HG02798 (cell line): ENCODE measurements around the gene MIS18A.
"Not testable (repeated sequence)": the region's sequence is repeated elsewhere in the genome, so short reads cannot be mapped to it uniquely, and the experiment has no call there.

Experiments used
- ATAC-seq: cut with Tn5 transposase; IDR thresholded peaks from one replicate; pipeline ENCODE4 v1.9.1; 2021; ENCODE audit warnings: mild to moderate bottlenecking; ENCODE audit not compliant: unreplicated experiment, poor library complexity

Gene MIS18A

GRCh38 chr21:32278518-32279376 lies at the start of gene MIS18A:
Gene MIS18A (minus strand): TSS chr21:32279049. CDS start chr21:32279014, 35 bp downstream.
- ATAC-seq: peak; percentile 95

- ATAC-seq: no peak
Measured at GRCh38 chr21:32328595-32328994, 49.7 kb upstream of the MIS18A start.

- ATAC-seq: no peak
Measured at GRCh38 chr21:32325706-32326105, 46.9 kb upstream of the MIS18A start.

- no peak for ATAC-seq
Measured at GRCh38 chr21:32322676-32323075, 43.8 kb upstream of the MIS18A start.

- ATAC-seq: no peak
Measured at GRCh38 chr21:32322103-32322502, 43.3 kb upstream of the MIS18A start.

GRCh38 chr21:32321480-32321879 lies 42.6 kb upstream of the MIS18A start:
- no peak for ATAC-seq

GRCh38 chr21:32320726-32321125 lies 41.9 kb upstream of the MIS18A start:
- ATAC-seq: no peak

GRCh38 chr21:32320059-32320458 lies 41.2 kb upstream of the MIS18A start:
- ATAC-seq: no peak

GRCh38 chr21:32319012-32319411 lies 40.2 kb upstream of the MIS18A start:
- no peak for ATAC-seq

GRCh38 chr21:32317726-32318125 lies 38.9 kb upstream of the MIS18A start:
- no peak for ATAC-seq

- ATAC-seq: no peak
Measured at GRCh38 chr21:32316361-32317215, 37.7 kb upstream of the MIS18A start.

- ATAC-seq: no peak
Measured at GRCh38 chr21:32315511-32316281, 36.8 kb upstream of the MIS18A start.

GRCh38 chr21:32314806-32315205 lies 36.0 kb upstream of the MIS18A start:
- ATAC-seq: no peak

GRCh38 chr21:32312976-32313375 lies 34.1 kb upstream of the MIS18A start:
- no peak for ATAC-seq

GRCh38 chr21:32312326-32312725 lies 33.5 kb upstream of the MIS18A start:
- ATAC-seq: no peak

GRCh38 chr21:32311621-32312020 lies 32.8 kb upstream of the MIS18A start:
- no peak for ATAC-seq

GRCh38 chr21:32310976-32311375 lies 32.1 kb upstream of the MIS18A start:
- ATAC-seq: not testable (repeated sequence)

- ATAC-seq: no peak
Measured at GRCh38 chr21:32309906-32310460, 31.1 kb upstream of the MIS18A start.

GRCh38 chr21:32308696-32309095 lies 29.8 kb upstream of the MIS18A start:
- ATAC-seq: no peak

- ATAC-seq: no peak
Measured at GRCh38 chr21:32307706-32308105, 28.9 kb upstream of the MIS18A start.
